Aorta (tissue), 5 donors: Measurements from ENCODE around the gene COP1. TPM values are rescaled to one million over a fixed set of nuclear protein-coding genes. Genes with fewer than 3 reads are reported as not detected.
A peak's percentile ranks its signal among the peaks of the same experiment; 100 is the strongest.
"Not testable (repeated sequence)": the region's sequence is repeated elsewhere in the genome, so short reads cannot be mapped to it uniquely, and the experiment has no call there.

Source experiments
- ATAC-seq: fragments of 200-7000 bp; cut with Tn5 transposase; one replicate; pipeline ENCODE4 v1.9.1; 2022; ENCODE audit warnings: moderate library complexity; ENCODE audit not compliant: low FRiP score
- DNase-seq, 2 donors: peaks; one replicate each; pipeline ENCODE4 v3.0.0-alpha.2; 2020
- H3K27ac ChIP-seq, 2 donors: one replicate each; pipeline ENCODE4 v1.5.1; 2013; ENCODE audit warnings: low read length in 2 of 2, mild to moderate bottlenecking in 2 of 2, moderate library complexity in 2 of 2, control low read depth in 1 of 2, inconsistent platforms in 1 of 2, low read depth in 1 of 2
- H3K27me3 ChIP-seq, 2 donors: one replicate each; pipeline ENCODE4 v1.6.1; 2013; ENCODE audit warnings: control low read depth in 1 of 2, low read length in 1 of 2, mild to moderate bottlenecking in 1 of 2, moderate library complexity in 1 of 2; ENCODE audit not compliant: insufficient read depth in 2 of 2, control insufficient read depth in 1 of 2
- H3K36me3 ChIP-seq, 2 donors: one replicate each; pipeline ENCODE4 v1.6.1; 2013; ENCODE audit warnings: control low read depth in 1 of 2, low read length in 1 of 2, mild to moderate bottlenecking in 1 of 2; ENCODE audit not compliant: insufficient read depth in 2 of 2, control insufficient read depth in 1 of 2
- H3K4me1 ChIP-seq, 2 donors: one replicate each; pipeline ENCODE4 v1.6.1; 2013; ENCODE audit warnings: low read length in 2 of 2, control low read depth in 1 of 2, mild to moderate bottlenecking in 1 of 2, moderate library complexity in 1 of 2; ENCODE audit not compliant: insufficient read depth in 2 of 2, control insufficient read depth in 1 of 2
- H3K4me3 ChIP-seq, 2 donors: one replicate each; pipeline ENCODE4 v1.5.1; 2013; ENCODE audit warnings: low read length in 2 of 2, control low read depth in 1 of 2, mild to moderate bottlenecking in 1 of 2
- H3K9me3 ChIP-seq: one replicate; pipeline ENCODE4 v1.6.1; 2013; ENCODE audit warnings: mild to moderate bottlenecking, low read length; ENCODE audit not compliant: control insufficient read depth
- WGBS, 2 donors: extraction: QIAGEN DNeasy Blood & Tissue Kit; methylation state at CpG; one replicate each; pipeline ENCODE4 v1.1.7; 2013; 5-methylcytosine and 5-hydroxymethylcytosine counted together
- intact Hi-C, 2 donors: fragments of 100-400 bp; cut with DNase I; formaldehyde crosslinking; loops; one replicate each; pipeline versions ENCODE4 v1.14.2 to v1.15.0; 2022
- polyA plus RNA-seq, 2 donors: library from polyadenylated mRNA; stranded (reverse); fragments of 200-250 nt; gene quantifications; one replicate each; pipeline ENCODE4 v1.2.3, GENCODE V29; 2013
- total RNA-seq, 2 donors: library from RNA; stranded (reverse); fragmentation: NEBNext Ultra II Directional; extraction: Animal tissue kit (Norgen Biotek cat#: 25700); gene quantifications; one replicate each; pipeline ENCODE4 v1.2.1, GENCODE V29; 2021
- donor health status: healthy with polysubstance abuse.
- donor health status: Bipolar disorder and iron deficiency.
- donor health status: DM: no; HTN: no; CAD: no.
- donor health status: DM: no; HTN: no; CAD: no.
- donor health status: DM: yes; HTN: yes; CAD: no.

The COP1 gene
- total and polyA plus RNA-seq, 4 donors, result 30.4 to 54.2 (median 37.8) TPM

GRCh38 chr1:176205332-176205914 lies 1.7 kb downstream of the COP1 start:
- 30 to 32% methylated on average over 5 of the region's 5 CpGs for WGBS, 2 donors

DNA sequence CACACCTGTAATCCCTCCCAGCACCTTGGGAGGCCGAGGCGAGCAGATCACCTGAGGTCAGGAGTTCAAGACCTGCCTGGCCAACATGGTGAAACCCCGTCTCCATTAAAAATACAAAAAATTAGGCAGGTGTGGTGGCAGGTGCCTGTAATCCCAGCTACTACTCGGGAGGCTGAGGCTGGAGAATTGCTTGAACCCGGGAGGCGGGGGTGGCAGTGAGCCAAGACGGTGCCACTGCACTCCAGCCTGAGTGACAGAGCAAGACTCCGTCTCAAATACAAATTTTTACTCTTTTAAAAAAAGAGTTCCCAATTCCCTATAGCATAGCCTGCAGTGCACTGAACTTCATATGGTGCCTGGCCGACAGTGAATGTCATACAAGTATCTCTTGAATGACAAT lies 2.4 kb downstream of the COP1 start:
- not testable (repeated sequence) for H3K27me3 ChIP-seq, H3K4me1 ChIP-seq, ATAC-seq, H3K4me3 ChIP-seq, H3K9me3 ChIP-seq, H3K36me3 ChIP-seq, H3K27ac ChIP-seq, DNase-seq
- intact Hi-C loops, result loop anchor here in 1 of 2 donors (5.0 kb wide), 2 partner anchors 1012 to 1182 kb away; partner anchors contain the start of genes KIAA0040 and MRPS14
- 72 to 76% methylated on average over 9 of the region's 9 CpGs for WGBS, 2 donors

More at GRCh38 chr1:176205332-176205914, 1.7 kb downstream of the COP1 start:
- intact Hi-C loops, result loop anchor here in 1 of 2 donors (5.0 kb wide), 2 partner anchors 1013 to 1183 kb away; partner anchors contain the start of genes KIAA0040 and MRPS14
- no peak overlapping the region for H3K27ac ChIP-seq
- no peaks in the 10 kb centered on the region for H3K27me3 ChIP-seq
- no peaks in the 10 kb centered on the region for H3K36me3 ChIP-seq
- H3K4me3 ChIP-seq, result peak overlapping the region; percentile 65 to 85
- ATAC-seq, result no peak
- DNase-seq, result no peak
- H3K9me3 ChIP-seq, result no peaks in the 10 kb centered on the region
- H3K4me1 ChIP-seq, result peaks cover 0 to 3% of the 10 kb centered on the region in 2 donors

DNA sequence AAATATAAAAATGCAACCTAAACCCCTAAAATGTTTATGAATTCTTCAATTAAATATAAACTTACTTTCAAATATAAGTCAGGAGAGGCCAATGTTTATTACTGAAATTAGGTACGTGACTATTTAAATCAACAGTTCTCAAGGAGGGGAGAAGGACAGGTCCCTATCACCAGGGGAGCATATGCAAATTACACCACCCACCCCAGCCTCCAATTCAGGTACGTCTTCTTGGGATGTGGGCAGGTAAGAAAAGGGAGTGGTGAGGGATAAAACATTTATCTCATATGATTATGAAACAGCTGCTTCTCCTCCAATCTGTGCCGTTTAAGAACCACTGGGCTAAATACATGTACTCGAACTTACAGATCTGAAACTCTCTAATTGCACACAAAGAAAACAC lies 3.4 kb downstream of the COP1 start:
- Histone ChIP-seq H3K27ac (no peak overlapping the region), H3K9me3 (no peaks in the 10 kb centered on the region), H3K36me3 (no peaks in the 10 kb centered on the region), H3K4me1 (peaks cover 0 to 3% of the 10 kb centered on the region in 2 donors), H3K27me3 (no peaks in the 10 kb centered on the region), H3K4me3 (no peak overlapping the region)
- no peak for DNase-seq
- no peak for ATAC-seq
- intact Hi-C loops, result no loop called here
- whole genome bisulfite sequencing, 2 donors, result 71 to 74% methylated on average over 4 of the region's 4 CpGs

DNA sequence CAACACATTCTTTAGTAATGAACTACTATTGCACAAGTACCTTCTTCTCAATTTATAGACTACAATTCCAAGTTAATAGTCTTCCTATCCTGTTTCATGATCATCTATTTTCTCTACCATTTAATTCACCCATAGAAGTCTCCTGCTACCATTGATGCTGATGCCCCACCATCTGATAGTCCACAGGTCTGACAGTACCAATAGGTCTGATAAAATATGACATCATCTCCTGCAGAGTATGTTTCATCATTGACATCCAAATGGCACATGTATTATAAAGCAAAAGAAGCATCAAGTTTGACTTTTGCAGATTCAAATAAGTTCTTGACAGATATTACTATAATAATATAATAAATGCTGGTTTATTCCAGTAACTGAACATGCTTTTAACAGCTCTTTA lies 5.5 kb downstream of the COP1 start:
- no peak for DNase-seq
- peaks cover 0 to 3% of the 10 kb centered on the region in 2 donors for H3K4me1 ChIP-seq
- no peak overlapping the region for H3K4me3 ChIP-seq
- H3K36me3 ChIP-seq, result no peaks in the 10 kb centered on the region
- intact Hi-C loops, result no loop called here
- H3K27me3 ChIP-seq, result no peaks in the 10 kb centered on the region
- no peak overlapping the region for H3K27ac ChIP-seq
- H3K9me3 ChIP-seq, result no peaks in the 10 kb centered on the region
- ATAC-seq, result no peak

GRCh38 chr1:176199707-176200106 lies 7.4 kb downstream of the COP1 start:
- Histone ChIP-seq H3K4me1 (peaks cover 0 to 3% of the 10 kb centered on the region in 2 donors), H3K27ac (no peak overlapping the region), H3K27me3 (no peaks in the 10 kb centered on the region), H3K4me3 (no peak overlapping the region), H3K9me3 (no peaks in the 10 kb centered on the region), H3K36me3 (no peaks in the 10 kb centered on the region)
- ATAC-seq, result no peak
- WGBS, 2 donors, result 85 to 86% methylated on average over 1 of the region's 1 CpG
- intact Hi-C loops, result no loop called here
- no peak for DNase-seq

- Histone ChIP-seq H3K4me3 (no peak overlapping the region), H3K9me3 (no peaks in the 10 kb centered on the region), H3K27me3 (no peaks in the 10 kb centered on the region), H3K4me1 (no peaks in the 10 kb centered on the region), H3K27ac (no peak overlapping the region), H3K36me3 (no peaks in the 10 kb centered on the region)
- no peak for ATAC-seq
- no peak for DNase-seq
- intact Hi-C loops, result no loop called here
- 97 to 98% methylated on average over 2 of the region's 2 CpGs for WGBS, 2 donors
Measured at GRCh38 chr1:176198413-176198812, 8.7 kb downstream of the COP1 start.

DNA sequence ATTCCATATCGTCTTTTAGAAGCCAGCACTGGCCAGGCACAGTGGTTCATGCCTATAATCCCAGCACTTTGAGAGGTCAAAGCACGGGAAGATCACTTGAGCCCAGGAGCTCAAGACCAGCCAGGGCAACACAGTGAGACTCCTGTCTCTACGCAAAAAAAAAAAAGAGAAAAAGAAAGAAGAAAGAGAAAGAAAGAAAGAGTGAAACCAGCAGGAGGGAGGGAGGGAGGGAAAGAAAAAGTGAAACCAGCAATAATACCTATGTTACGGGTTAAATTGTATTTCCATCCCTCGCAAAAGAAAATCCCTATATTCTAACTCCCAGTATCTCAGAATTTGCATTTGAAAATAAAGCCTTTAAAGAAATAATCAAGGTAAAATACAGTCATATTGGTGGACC lies 10.4 kb downstream of the COP1 start:
- ATAC-seq (no peak), DNase-seq (no peak)
- Histone ChIP-seq H3K27ac (no peak overlapping the region), H3K4me1 (peaks cover 0 to 4% of the 10 kb centered on the region in 2 donors), H3K4me3 (no peak overlapping the region), H3K27me3 (no peaks in the 10 kb centered on the region), H3K36me3 (no peaks in the 10 kb centered on the region), H3K9me3 (no peaks in the 10 kb centered on the region)
- 94 to 95% methylated on average over 5 of the region's 5 CpGs for WGBS, 2 donors
- intact Hi-C loops, result no loop called here

GRCh38 chr1:176195547-176195946 lies 11.5 kb downstream of the COP1 start:
- DNase-seq (no peak), ATAC-seq (no peak)
- peaks cover 0 to 4% of the 10 kb centered on the region in 2 donors for H3K4me1 ChIP-seq
- H3K27me3 ChIP-seq, result no peaks in the 10 kb centered on the region
- no peaks in the 10 kb centered on the region for H3K9me3 ChIP-seq
- H3K36me3 ChIP-seq, result no peaks in the 10 kb centered on the region
- H3K4me3 ChIP-seq, result no peak overlapping the region
- no peak overlapping the region for H3K27ac ChIP-seq
- intact Hi-C loops, result no loop called here
- whole genome bisulfite sequencing, 2 donors, result 87 to 89% methylated on average over 7 of the region's 7 CpGs

GRCh38 chr1:176193663-176194062 lies 13.4 kb downstream of the COP1 start:
- Histone ChIP-seq H3K27ac (no peak overlapping the region), H3K4me1 (peaks cover 0 to 4% of the 10 kb centered on the region in 2 donors), H3K4me3 (no peak overlapping the region), H3K36me3 (no peaks in the 10 kb centered on the region), H3K27me3 (no peaks in the 10 kb centered on the region), H3K9me3 (no peaks in the 10 kb centered on the region)
- DNase-seq (no peak), ATAC-seq (no peak)
- intact Hi-C loops, result no loop called here
- whole genome bisulfite sequencing, 2 donors, result 23 to 29% methylated on average over 3 of the region's 3 CpGs
